GM19351 (cell line): ENCODE data around the gene KRT31.
"Not testable (repeated sequence)": the region's sequence is repeated elsewhere in the genome, so short reads cannot be mapped to it uniquely, and the experiment has no call there.

Experiments used
- ATAC-seq: cut with Tn5 transposase; IDR thresholded peaks from one replicate; pipeline ENCODE4 v1.9.1; 2021; ENCODE audit warnings: mild to moderate bottlenecking, moderate library complexity; ENCODE audit not compliant: unreplicated experiment

The KRT31 gene

GRCh38 chr17:41347869-41348760 is 49.3 kb downstream of the KRT31 start:
- no peak for ATAC-seq

GRCh38 chr17:41346421-41346820 is 51.0 kb downstream of the KRT31 start:
- ATAC-seq = not testable (repeated sequence)

GRCh38 chr17:41345992-41346391 is 51.4 kb downstream of the KRT31 start:
- no peak for ATAC-seq
